ENCODE results near the gene UPF3A. TPM values are rescaled to one million over a fixed set of nuclear protein-coding genes. Genes with fewer than 3 reads are reported as not detected.
A peak's percentile ranks its signal among the peaks of the same experiment; 100 is the strongest.

UPF3A gene
- total and polyA plus RNA-seq, 9 of the 15 experiments (the other 6 are each of a cell fraction or from before 2014, with no cell fraction given) = 15.6 to 76.5 (median 40.9) TPM

GRCh38 chr13:114282041-114282670 lies 755 bp downstream of the UPF3A start (continued):
- TF ChIP-seq REST (IDR thresholded peaks at IDR 0.05; ENCODE audit: borderline replicate concordance) (no peak), REST (CRISPR knock-in tag; IDR thresholded peaks at IDR 0.05; ENCODE audit: low read depth) (no peak), ZNF639 (CRISPR knock-in tag; conservative IDR thresholded peaks at IDR 0.05 in 1 of 2, IDR thresholded peaks at IDR 0.05 in 1 of 2) (no peak; a peak in 1 of 4 replicates), PCBP1 (IDR thresholded peaks at IDR 0.05; ENCODE audit: low read depth, low read length, poor library complexity, severe bottlenecking) (no peak), NCOA2 (IDR thresholded peaks at IDR 0.05; ENCODE audit: partially characterized antibody in 2 of 2) (peak in 1 of 2 experiments; percentile 54), GTF2A2 (tag; IDR thresholded peaks at IDR 0.05) (no peak), ZNF589 (CRISPR knock-in tag; IDR thresholded peaks at IDR 0.05; ENCODE audit: low read depth) (no peak), GABPB1 (CRISPR knock-in tag; IDR thresholded peaks at IDR 0.05) (no peak), CTCFL (IDR thresholded peaks at IDR 0.05; ENCODE audit: borderline replicate concordance, insufficient read depth, low read depth, low read length, poor library complexity, severe bottlenecking) (no peak), CTCF (IDR thresholded peaks at IDR 0.05 in 2 of 3, conservative IDR thresholded peaks at IDR 0.05 in 1 of 3; ENCODE audit: insufficient read depth in 2 of 3, low read depth in 1 of 3, low read length in 3 of 3) (no peak), ATF7 (IDR thresholded peaks at IDR 0.05) (no peak), NELFE (IDR thresholded peaks at IDR 0.05; ENCODE audit: insufficient read depth, insufficient read length) (no peak), ILF3 (IDR thresholded peaks at IDR 0.05; ENCODE audit: borderline replicate concordance) (no peak)

Measured in K562 (cell line).